GM12878 (cell line): ENCODE measurements around the gene CENPS. TPM values are rescaled to one million over a fixed set of nuclear protein-coding genes. Genes with fewer than 3 reads are reported as not detected.

Experiments used
- ATAC-seq: fragments of 200-7000 bp; cut with Tn5 transposase; 3 replicates; pipeline ENCODE4 v1.9.1; 2020; ENCODE audit warnings: mild to moderate bottlenecking, moderate library complexity
- BruUV-seq: library from RNA; stranded (reverse); fragments of 400-500 nt; replicated peaks from 2 replicates; lab custom pipeline; 2021; lab: Mats Ljungman, UMichigan
- CTCF ChIA-PET: fragments of 300-600 bp; sonication (Branson Sonifier 250); formaldehyde crosslinking; extraction: SDS; loops from one replicate; lab custom pipeline; 2021; ENCODE audit warnings: inconsistent platforms; lab: Yijun Ruan, JAX
- POLR2A ChIA-PET: fragments of 350-600 bp; formaldehyde crosslinking; extraction: SDS; loops from one replicate; lab custom pipeline; 2021; ENCODE audit warnings: inconsistent platforms; lab: Charles Lee
- RAD21 ChIA-PET: fragments of 300-600 bp; sonication (Branson Sonifier 250); formaldehyde crosslinking; loops from one replicate; lab custom pipeline; 2023; ENCODE audit warnings: antibody characterized with exemption; ENCODE audit not compliant: unreplicated experiment; lab: Charles Lee
- SMC1A ChIA-PET: fragments of 300-600 bp; sonication (Branson Sonifier 250); formaldehyde crosslinking; loops from one replicate; lab custom pipeline; 2023; ENCODE audit not compliant: unreplicated experiment, uncharacterized antibody; lab: Charles Lee
- DNase-seq: peaks from one replicate; pipeline ENCODE4 v3.0.0-alpha.2; 2011; ENCODE audit warnings: low read depth, low spot score
- FAIRE-seq: peaks from 3 replicates; lab custom pipeline; 2011; peaks lifted over from hg19 to GRCh38; lab: Jason Lieb, UNC
- H2AFZ ChIP-seq: 2 replicates; pipeline ENCODE4 v1.6.0; 2011; ENCODE audit warnings: low read depth, low read length, control low read depth; ENCODE audit not compliant: control insufficient read depth
- H3K27ac ChIP-seq: 2 replicates; pipeline ENCODE4 v1.5.1; 2011; ENCODE audit warnings: control low read depth; ENCODE audit not compliant: control insufficient read depth, insufficient read depth
- H3K27me3 ChIP-seq, 2 experiments: replicated peaks in 1 of 2; 2 replicates each; pipeline versions ENCODE4 v1.6.0 to v1.6.1; 2011; ENCODE audit warnings: low read length in 1 of 2; ENCODE audit not compliant: control insufficient read depth in 2 of 2, insufficient read depth in 2 of 2
- H3K36me3 ChIP-seq, 2 experiments: 2 replicates each; pipeline ENCODE4 v1.5.1; 2011; ENCODE audit warnings: low read length in 1 of 2; ENCODE audit not compliant: control insufficient read depth in 2 of 2, insufficient read depth in 2 of 2
- H3K4me1 ChIP-seq: 2 replicates; pipeline ENCODE4 v1.6.1; 2011; ENCODE audit warnings: mild to moderate bottlenecking, low read length, moderate library complexity, mixed read lengths; ENCODE audit not compliant: control insufficient read depth, insufficient read depth
- H3K4me2 ChIP-seq: 2 replicates; pipeline ENCODE4 v1.6.0; 2011; ENCODE audit warnings: control low read depth; ENCODE audit not compliant: control insufficient read depth, insufficient read depth
- H3K4me3 ChIP-seq: fragments of 200-600 bp; sonication (generic); 2 replicates; pipeline ENCODE4 v1.5.1; 2016
- H3K79me2 ChIP-seq: 2 replicates; pipeline ENCODE4 v1.6.0; 2011; ENCODE audit warnings: low read length; ENCODE audit not compliant: control insufficient read depth, insufficient read depth
- H3K9ac ChIP-seq: 2 replicates; pipeline ENCODE4 v1.8.0; 2011; ENCODE audit warnings: low read length, control low read depth, mixed read lengths; ENCODE audit not compliant: control insufficient read depth, insufficient read depth
- H3K9me3 ChIP-seq: replicated peaks from 3 replicates; pipeline ENCODE4 v1.5.1; 2011; ENCODE audit warnings: mild to moderate bottlenecking, low read length; ENCODE audit not compliant: control insufficient read depth, insufficient read depth
- H4K20me1 ChIP-seq: 2 replicates; pipeline ENCODE4 v1.6.0; 2011; ENCODE audit not compliant: control insufficient read depth, insufficient read depth
- IKZF1 ChIP-seq: fragments of 450-650 bp; conservative IDR thresholded peaks from 2 replicates; pipeline ENCODE4 v1.6.1; 2017; ENCODE audit warnings: antibody characterized with exemption, mild to moderate bottlenecking
- MEF2B ChIP-seq: fragments of 450-650 bp; IDR thresholded peaks from 2 replicates; pipeline ENCODE4 v1.6.1; 2018; ENCODE audit warnings: mild to moderate bottlenecking, moderate library complexity; ENCODE audit not compliant: partially characterized antibody, poor library complexity, severe bottlenecking
- NFXL1 ChIP-seq: fragments of 450-650 bp; IDR thresholded peaks from 2 replicates; pipeline ENCODE4 v1.6.1; 2017; ENCODE audit warnings: antibody characterized with exemption, mild to moderate bottlenecking, borderline replicate concordance
- NR2C1 ChIP-seq: fragments of 450-650 bp; IDR thresholded peaks from 2 replicates; pipeline ENCODE4 v1.6.1; 2017; ENCODE audit warnings: antibody characterized with exemption, mild to moderate bottlenecking, moderate library complexity
- PAX5 ChIP-seq: IDR thresholded peaks from 2 replicates; pipeline ENCODE4 v1.6.1; 2011; ENCODE audit warnings: low read depth, low read length, borderline replicate concordance
- RAD21 ChIP-seq: IDR thresholded peaks from 2 replicates; pipeline ENCODE4 v1.6.1; 2011; ENCODE audit warnings: mild to moderate bottlenecking, low read depth, low read length, moderate library complexity; ENCODE audit not compliant: insufficient read depth
- SMAD5 ChIP-seq: IDR thresholded peaks from 2 replicates; pipeline ENCODE4 v1.6.1; 2016; ENCODE audit warnings: antibody characterized with exemption, low read depth
- WRNIP1 ChIP-seq: IDR thresholded peaks from 2 replicates; pipeline ENCODE4 v1.6.1; 2011; ENCODE audit warnings: low read depth, low read length, improper control_type of control experiment, borderline replicate concordance
- WGBS: methylation state at CpG from one replicate; pipeline ENCODE4 v1.1.6; 2016; ENCODE audit warnings: low lambda C conversion rate; ENCODE audit not compliant: insufficient replicate concordance, insufficient coverage; ENCODE audit errors: missing lambda C conversion rate; 5-methylcytosine and 5-hydroxymethylcytosine counted together
- in situ Hi-C: fragments of 300-500 bp; cut with MboI; formaldehyde crosslinking; loops from 9 replicates; pipeline ENCODE4 v1.14.3; 2018; ENCODE audit warnings: mixed read lengths
- intact Hi-C: fragments of 100-400 bp; cut with micrococcal nuclease; formaldehyde crosslinking; loops from one replicate; pipeline ENCODE4 v1.14.2; 2022; ENCODE audit not compliant: unreplicated experiment
- polyA plus RNA-seq, 11 experiments: library from polyadenylated mRNA; depleted of rRNA in 4 of 11; unstranded in 6 of 11; stranded (reverse) in 5 of 11; fragments of >200 nt; fragmentation: Nextera tagmentation in 4 of 11; fragmentation: Illumina TruSeq in 1 of 11; extraction: Ambion mirVana in 4 of 11; extraction: Trizol in 1 of 11; gene quantifications; 1 replicate in 1 of 11; 2 replicates in 10 of 11; pipeline versions ENCODE4 v1.2.1 to v1.2.3, GENCODE V29; 2011 to 2016; ENCODE audit warnings: inconsistent platforms in 2 of 11, missing spikeins in 2 of 11, low read depth in 1 of 11
- total RNA-seq, 4 experiments: library from RNA; depleted of rRNA in 3 of 4; stranded (reverse); fragments of >200 nt in 3 of 4; fragmentation: Illumina TruSeq in 1 of 4; extraction: Trizol in 1 of 4; gene quantifications; 2 replicates each; pipeline versions ENCODE4 v1.2.1 to v1.2.3, GENCODE V29; 2013 to 2021
- TF ChIP-seq, protein P1 (sequence below): fragments of 450-650 bp; conservative IDR thresholded peaks from 2 replicates; pipeline ENCODE4 v1.6.1; 2017; ENCODE audit warnings: mild to moderate bottlenecking, moderate library complexity
- TF ChIP-seq, protein P2 (sequence below): IDR thresholded peaks from 2 replicates; pipeline ENCODE4 v1.6.1; 2012; ENCODE audit warnings: improper control_type of control experiment, low read depth, low read length; ENCODE audit not compliant: insufficient replicate concordance

Gene CENPS
- total and polyA plus RNA-seq, 10 of the 15 experiments (the other 5 are each of a cell fraction or from before 2014, with no cell fraction given) = 9.4 to 51.7 (median 16.7) TPM

DNA sequence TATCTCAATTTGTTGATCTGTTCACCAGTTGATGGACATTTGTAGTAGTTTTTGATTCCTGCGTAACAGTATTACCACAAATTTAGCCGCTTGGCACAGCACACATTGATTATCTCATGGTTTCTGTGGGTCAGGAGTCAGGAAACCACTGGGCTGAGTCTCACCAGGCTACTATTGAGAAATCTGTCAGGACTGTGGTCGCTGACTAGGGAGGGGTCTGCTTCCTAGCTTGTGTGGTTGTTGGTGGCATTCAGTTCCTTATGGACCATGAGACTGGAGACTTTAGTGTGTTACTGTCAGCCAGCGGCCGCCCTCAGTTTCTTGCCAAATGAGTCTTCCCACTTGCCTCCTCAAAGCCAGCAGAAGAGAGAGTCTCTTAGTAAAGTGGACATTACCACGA, 54.3 kb downstream of the CENPS start (continued):
- TF ChIP-seq NFXL1 (no peak), PAX5 (no peak)

- BruUV-seq = no TSS peak
- ChIA-PET POLR2A (interaction anchor here (0.8 to 1.6 kb wide), 2 partner anchors 12 to 56 kb away, joined by 3 to 4 read pairs; no protein-coding TSS in a partner anchor), CTCF (interaction anchor here (0.5 to 12.5 kb wide), 11 partner anchors 9 to 1154 kb away, joined by 3 to 292 read pairs (median 3); partner anchors contain the start of gene CENPS), RAD21 (interaction anchor here (0.7 to 8.4 kb wide), 3 partner anchors 19 to 356 kb away, joined by 3 to 191 read pairs (median 6); partner anchors contain the start of gene CENPS), SMC1A (interaction anchor here (0.6 to 1.9 kb wide), 2 partner anchors 9 to 60 kb away, joined by 3 to 7 read pairs; no protein-coding TSS in a partner anchor)
- no peaks in the 10 kb centered on the region for H4K20me1 ChIP-seq
- no peak overlapping the region for H2AFZ ChIP-seq
- no peak overlapping the region for H3K9ac ChIP-seq
- peak; percentile 48 for ATAC-seq
- peaks cover 0 to 4% of the 10 kb centered on the region in 2 experiments; a peak in 1 of 4 replicates for H3K36me3 ChIP-seq
- no peak for DNase-seq
- H3K27ac ChIP-seq = no peak overlapping the region
- no peak overlapping the region for H3K4me3 ChIP-seq
- 2% methylated on average over 4 of the region's 4 CpGs for WGBS
- FAIRE-seq = no peak
- no peak overlapping the region for H3K4me2 ChIP-seq
- no peaks in the 10 kb centered on the region for H3K9me3 ChIP-seq
- peaks cover 2% of the 10 kb centered on the region; the same call in 1 of the 2 replicates for H3K4me1 ChIP-seq
- in situ Hi-C loops (loop anchor here (5.0 kb wide), 1 partner anchor 57 kb away; the partner anchor contains the start of gene CENPS), intact Hi-C loops (loop anchor here (5.0 kb wide), 1 partner anchor 612 kb away; no protein-coding TSS in a partner anchor)
- peaks cover 24% of the 10 kb centered on the region for H3K79me2 ChIP-seq
- H3K27me3 ChIP-seq = no peaks in the 10 kb centered on the region
- TF ChIP-seq WRNIP1 (no peak), RAD21 (no peak), SMAD5 (no peak), MEF2B (peak; percentile 35), IKZF1 (no peak), PAX5 (no peak), NR2C1 (0 out of 2 replicates have a peak, but pooled peaks have one; percentile 32)
- TF ChIP-seq, protein P1, sequence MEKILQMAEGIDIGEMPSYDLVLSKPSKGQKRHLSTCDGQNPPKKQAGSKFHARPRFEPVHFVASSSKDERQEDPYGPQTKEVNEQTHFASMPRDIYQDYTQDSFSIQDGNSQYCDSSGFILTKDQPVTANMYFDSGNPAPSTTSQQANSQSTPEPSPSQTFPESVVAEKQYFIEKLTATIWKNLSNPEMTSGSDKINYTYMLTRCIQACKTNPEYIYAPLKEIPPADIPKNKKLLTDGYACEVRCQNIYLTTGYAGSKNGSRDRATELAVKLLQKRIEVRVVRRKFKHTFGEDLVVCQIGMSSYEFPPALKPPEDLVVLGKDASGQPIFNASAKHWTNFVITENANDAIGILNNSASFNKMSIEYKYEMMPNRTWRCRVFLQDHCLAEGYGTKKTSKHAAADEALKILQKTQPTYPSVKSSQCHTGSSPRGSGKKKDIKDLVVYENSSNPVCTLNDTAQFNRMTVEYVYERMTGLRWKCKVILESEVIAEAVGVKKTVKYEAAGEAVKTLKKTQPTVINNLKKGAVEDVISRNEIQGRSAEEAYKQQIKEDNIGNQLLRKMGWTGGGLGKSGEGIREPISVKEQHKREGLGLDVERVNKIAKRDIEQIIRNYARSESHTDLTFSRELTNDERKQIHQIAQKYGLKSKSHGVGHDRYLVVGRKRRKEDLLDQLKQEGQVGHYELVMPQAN = no peak
- TF ChIP-seq, protein P2, sequence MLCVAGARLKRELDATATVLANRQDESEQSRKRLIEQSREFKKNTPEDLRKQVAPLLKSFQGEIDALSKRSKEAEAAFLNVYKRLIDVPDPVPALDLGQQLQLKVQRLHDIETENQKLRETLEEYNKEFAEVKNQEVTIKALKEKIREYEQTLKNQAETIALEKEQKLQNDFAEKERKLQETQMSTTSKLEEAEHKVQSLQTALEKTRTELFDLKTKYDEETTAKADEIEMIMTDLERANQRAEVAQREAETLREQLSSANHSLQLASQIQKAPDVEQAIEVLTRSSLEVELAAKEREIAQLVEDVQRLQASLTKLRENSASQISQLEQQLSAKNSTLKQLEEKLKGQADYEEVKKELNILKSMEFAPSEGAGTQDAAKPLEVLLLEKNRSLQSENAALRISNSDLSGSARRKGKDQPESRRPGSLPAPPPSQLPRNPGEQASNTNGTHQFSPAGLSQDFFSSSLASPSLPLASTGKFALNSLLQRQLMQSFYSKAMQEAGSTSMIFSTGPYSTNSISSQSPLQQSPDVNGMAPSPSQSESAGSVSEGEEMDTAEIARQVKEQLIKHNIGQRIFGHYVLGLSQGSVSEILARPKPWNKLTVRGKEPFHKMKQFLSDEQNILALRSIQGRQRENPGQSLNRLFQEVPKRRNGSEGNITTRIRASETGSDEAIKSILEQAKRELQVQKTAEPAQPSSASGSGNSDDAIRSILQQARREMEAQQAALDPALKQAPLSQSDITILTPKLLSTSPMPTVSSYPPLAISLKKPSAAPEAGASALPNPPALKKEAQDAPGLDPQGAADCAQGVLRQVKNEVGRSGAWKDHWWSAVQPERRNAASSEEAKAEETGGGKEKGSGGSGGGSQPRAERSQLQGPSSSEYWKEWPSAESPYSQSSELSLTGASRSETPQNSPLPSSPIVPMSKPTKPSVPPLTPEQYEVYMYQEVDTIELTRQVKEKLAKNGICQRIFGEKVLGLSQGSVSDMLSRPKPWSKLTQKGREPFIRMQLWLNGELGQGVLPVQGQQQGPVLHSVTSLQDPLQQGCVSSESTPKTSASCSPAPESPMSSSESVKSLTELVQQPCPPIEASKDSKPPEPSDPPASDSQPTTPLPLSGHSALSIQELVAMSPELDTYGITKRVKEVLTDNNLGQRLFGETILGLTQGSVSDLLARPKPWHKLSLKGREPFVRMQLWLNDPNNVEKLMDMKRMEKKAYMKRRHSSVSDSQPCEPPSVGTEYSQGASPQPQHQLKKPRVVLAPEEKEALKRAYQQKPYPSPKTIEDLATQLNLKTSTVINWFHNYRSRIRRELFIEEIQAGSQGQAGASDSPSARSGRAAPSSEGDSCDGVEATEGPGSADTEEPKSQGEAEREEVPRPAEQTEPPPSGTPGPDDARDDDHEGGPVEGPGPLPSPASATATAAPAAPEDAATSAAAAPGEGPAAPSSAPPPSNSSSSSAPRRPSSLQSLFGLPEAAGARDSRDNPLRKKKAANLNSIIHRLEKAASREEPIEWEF = no peak
Measured at GRCh38 chr1:10489291-10490055, 59.2 kb downstream of the CENPS start.
